Transverse colon (tissue), 4 donors: ENCODE results near the gene ZBTB8OS. TPM values are rescaled to one million over a fixed set of nuclear protein-coding genes. Genes with fewer than 3 reads are reported as not detected.
"Not testable (repeated sequence)": the region's sequence is repeated elsewhere in the genome, so short reads cannot be mapped to it uniquely, and the experiment has no call there.

ENCODE experiments used
- DNase-seq: peaks from one replicate; pipeline ENCODE4 v3.0.0-alpha.2; 2019
- H3K27ac ChIP-seq, 4 donors: fragments of 200-600 bp; sonication (generic); 2 replicates each; pipeline ENCODE4 v1.5.1; 2016 to 2018; ENCODE audit warnings: inconsistent platforms in 4 of 4
- H3K27me3 ChIP-seq: fragments of 200-600 bp; sonication (generic); 2 replicates; pipeline ENCODE4 v1.5.1; 2017; ENCODE audit warnings: inconsistent platforms
- H3K36me3 ChIP-seq, 4 donors: fragments of 200-600 bp; sonication (generic); 2 replicates each; pipeline ENCODE4 v1.5.1; 2017 to 2019; ENCODE audit warnings: inconsistent platforms in 4 of 4
- H3K4me1 ChIP-seq, 4 donors: fragments of 200-600 bp; sonication (generic); 2 replicates each; pipeline ENCODE4 v1.5.1; 2017 to 2020; ENCODE audit warnings: inconsistent platforms in 4 of 4
- H3K4me3 ChIP-seq, 4 donors: fragments of 200-600 bp; sonication (generic); 1 replicate in 1 of 4; 2 replicates in 3 of 4; pipeline versions ENCODE4 v1.5.1 to v1.6.1; 2017 to 2019; ENCODE audit warnings: inconsistent platforms in 4 of 4
- H3K9me3 ChIP-seq, 2 donors: fragments of 200-600 bp; sonication (generic); 2 replicates each; pipeline ENCODE4 v1.5.1; 2017 to 2019; ENCODE audit warnings: inconsistent platforms in 2 of 2
- EP300 ChIP-seq: sonication (generic); formaldehyde crosslinking; IDR thresholded peaks from one replicate; pipeline ENCODE4 v1.6.1; 2017; ENCODE audit warnings: antibody characterized with exemption, low read depth
- POLR2A ChIP-seq: fragments of 450-650 bp; IDR thresholded peaks from one replicate; pipeline ENCODE4 v1.6.1; 2016; ENCODE audit warnings: antibody characterized with exemption, mild to moderate bottlenecking, moderate library complexity
- POLR2AphosphoS5 ChIP-seq, 3 donors: sonication (generic); formaldehyde crosslinking; IDR thresholded peaks; one replicate each; pipeline ENCODE4 v1.6.1; 2016; ENCODE audit warnings: antibody characterized with exemption in 3 of 3
- WGBS, 2 donors: methylation state at CpG; one replicate each; pipeline ENCODE4 v1.1.5; 2018; ENCODE audit warnings: low coverage in 1 of 2; 5-methylcytosine and 5-hydroxymethylcytosine counted together
- in situ Hi-C, 4 donors: fragments of 200-750 bp; cut with MboI; loops; one replicate each; pipeline versions ENCODE4 v1.15.0 to v1.15.1; 2017; ENCODE audit warnings: low sequenced_read_pairs in 3 of 4, low pct_ligation_motif_present in 1 of 4, low pct_unique_long_range_greater_than_20kb in 1 of 4
- intact Hi-C: fragments of 100-400 bp; cut with DNase I; formaldehyde crosslinking; loops from one replicate; pipeline ENCODE4 v1.15.1; 2023; ENCODE audit warnings: low total_unique reads
- total RNA-seq, 4 donors: library from RNA; depleted of rRNA; stranded (reverse); fragments of >200 nt; gene quantifications; one replicate each; pipeline ENCODE4 v1.1.0, GENCODE V29; 2016
- TF ChIP-seq, protein P1 (sequence below), 5 experiments: fragments of 200-600 bp in 3 of 5; fragments of 450-650 bp in 2 of 5; sonication (generic) in 3 of 5; IDR thresholded peaks; 1 replicate in 2 of 5; 2 replicates in 3 of 5; pipeline ENCODE4 v1.5.1; 2016 to 2017; ENCODE audit warnings: antibody characterized with exemption in 5 of 5, inconsistent platforms in 3 of 5, mild to moderate bottlenecking in 2 of 5, moderate library complexity in 1 of 5

The ZBTB8OS gene
- total RNA-seq, 4 donors from 2014 or later = 3.4 to 72.9 (median 34.5) TPM

- intact Hi-C loops = no loop called here
- Histone ChIP-seq H3K4me1 (peaks cover 13 to 43% (median 26%) of the 10 kb centered on the region in 4 donors), H3K9me3 (no peaks in the 10 kb centered on the region), H3K27ac (no peak overlapping the region), H3K36me3 (no peaks in the 10 kb centered on the region), H3K4me3 (no peak overlapping the region), H3K27me3 (no peaks in the 10 kb centered on the region)
- TF ChIP-seq POLR2A (no peak), POLR2AphosphoS5 (IDR thresholded peaks at IDR 0.05) (no peak), EP300 (no peak)
- TF ChIP-seq, protein P1, sequence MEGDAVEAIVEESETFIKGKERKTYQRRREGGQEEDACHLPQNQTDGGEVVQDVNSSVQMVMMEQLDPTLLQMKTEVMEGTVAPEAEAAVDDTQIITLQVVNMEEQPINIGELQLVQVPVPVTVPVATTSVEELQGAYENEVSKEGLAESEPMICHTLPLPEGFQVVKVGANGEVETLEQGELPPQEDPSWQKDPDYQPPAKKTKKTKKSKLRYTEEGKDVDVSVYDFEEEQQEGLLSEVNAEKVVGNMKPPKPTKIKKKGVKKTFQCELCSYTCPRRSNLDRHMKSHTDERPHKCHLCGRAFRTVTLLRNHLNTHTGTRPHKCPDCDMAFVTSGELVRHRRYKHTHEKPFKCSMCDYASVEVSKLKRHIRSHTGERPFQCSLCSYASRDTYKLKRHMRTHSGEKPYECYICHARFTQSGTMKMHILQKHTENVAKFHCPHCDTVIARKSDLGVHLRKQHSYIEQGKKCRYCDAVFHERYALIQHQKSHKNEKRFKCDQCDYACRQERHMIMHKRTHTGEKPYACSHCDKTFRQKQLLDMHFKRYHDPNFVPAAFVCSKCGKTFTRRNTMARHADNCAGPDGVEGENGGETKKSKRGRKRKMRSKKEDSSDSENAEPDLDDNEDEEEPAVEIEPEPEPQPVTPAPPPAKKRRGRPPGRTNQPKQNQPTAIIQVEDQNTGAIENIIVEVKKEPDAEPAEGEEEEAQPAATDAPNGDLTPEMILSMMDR (IDR thresholded peaks at IDR 0.05) = no peak
- in situ Hi-C loops = no loop called here
- no peak for DNase-seq
- WGBS, 2 donors = 67 to 85% methylated on average over 6 of the region's 6 CpGs
Measured at GRCh38 chr1:32647308-32648134, 2.8 kb downstream of the ZBTB8OS start.

- TF ChIP-seq POLR2A = no peak
- TF ChIP-seq, protein P1 (IDR thresholded peaks at IDR 0.05) = no peak
- no peak for TF ChIP-seq POLR2AphosphoS5 (IDR thresholded peaks at IDR 0.05)
- TF ChIP-seq EP300 = no peak
- H3K4me1 ChIP-seq = peaks cover 5 to 30% (median 11%) of the 10 kb centered on the region in 4 donors
- in situ Hi-C loops (no loop called here), intact Hi-C loops (no loop called here)
- 30 to 47% methylated on average over 3 to 4 of the region's 4 CpGs for WGBS, 2 donors
- H3K9me3 ChIP-seq = no peaks in the 10 kb centered on the region
- H3K4me3 ChIP-seq = no peak overlapping the region
- DNase-seq = no peak
- no peaks in the 10 kb centered on the region for H3K27me3 ChIP-seq
- no peaks in the 10 kb centered on the region for H3K36me3 ChIP-seq
- no peak overlapping the region for H3K27ac ChIP-seq
Measured at GRCh38 chr1:32644426-32644825, 5.9 kb downstream of the ZBTB8OS start.

DNA sequence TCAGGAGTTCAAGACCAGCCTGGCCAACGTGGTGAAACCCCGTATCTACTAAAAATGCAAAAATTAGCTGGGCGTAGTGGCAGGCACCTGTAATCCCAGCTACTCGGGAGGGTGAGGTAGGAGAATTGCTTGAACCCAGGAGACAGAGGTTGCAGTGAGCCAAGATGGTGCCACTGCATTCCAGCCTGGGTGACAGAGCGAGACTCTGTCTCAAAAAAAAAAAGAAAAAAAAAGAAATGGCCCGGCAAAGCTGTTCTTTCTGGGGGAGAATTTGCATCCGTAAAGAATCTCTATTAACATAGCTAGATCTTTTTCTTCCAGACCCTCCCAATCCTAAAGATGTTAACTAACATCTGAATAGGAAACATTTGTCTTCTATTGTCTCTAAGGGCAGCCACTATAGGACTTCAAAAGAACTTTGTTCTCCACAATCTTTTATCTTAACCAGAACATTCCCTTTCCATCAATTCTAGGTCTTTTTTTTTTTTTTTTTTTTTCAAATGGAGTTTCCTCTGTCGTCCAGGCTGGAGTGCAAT is 8.0 kb downstream of the ZBTB8OS start:
- H3K27ac ChIP-seq, H3K27me3 ChIP-seq, H3K4me3 ChIP-seq, H3K4me1 ChIP-seq, H3K36me3 ChIP-seq, in situ Hi-C loops, DNase-seq, H3K9me3 ChIP-seq, intact Hi-C loops: not testable (repeated sequence)
- WGBS, 2 donors = 79 to 81% methylated on average over 2 to 8 of the region's 8 CpGs

GRCh38 chr1:32639489-32640075 is 10.8 kb downstream of the ZBTB8OS start:
- Histone ChIP-seq H3K4me3 (no peak overlapping the region), H3K27ac (no peak overlapping the region), H3K4me1 (no peaks in the 10 kb centered on the region), H3K36me3 (no peaks in the 10 kb centered on the region), H3K27me3 (no peaks in the 10 kb centered on the region), H3K9me3 (no peaks in the 10 kb centered on the region)
- WGBS, 2 donors = 100% methylated on average over 1 of the region's 1 CpG; no CpG with 5 or more reads in 1 of the 2 donors
- DNase-seq = no peak
- intact Hi-C loops (no loop called here), in situ Hi-C loops (no loop called here)
- TF ChIP-seq, protein P1 (IDR thresholded peaks at IDR 0.05) = no peak
- TF ChIP-seq POLR2AphosphoS5 (IDR thresholded peaks at IDR 0.05) = no peak
